DMS114 treated with DMSO at 0.1 percent for 48 hours (cell line): ENCODE measurements around the gene BAG2.

Source experiments
- DNase-seq: peaks from one replicate; lab custom pipeline; 2025; ENCODE audit not compliant: unreplicated experiment; lab: John Stamatoyannopoulos, UW

The BAG2 gene

DNA sequence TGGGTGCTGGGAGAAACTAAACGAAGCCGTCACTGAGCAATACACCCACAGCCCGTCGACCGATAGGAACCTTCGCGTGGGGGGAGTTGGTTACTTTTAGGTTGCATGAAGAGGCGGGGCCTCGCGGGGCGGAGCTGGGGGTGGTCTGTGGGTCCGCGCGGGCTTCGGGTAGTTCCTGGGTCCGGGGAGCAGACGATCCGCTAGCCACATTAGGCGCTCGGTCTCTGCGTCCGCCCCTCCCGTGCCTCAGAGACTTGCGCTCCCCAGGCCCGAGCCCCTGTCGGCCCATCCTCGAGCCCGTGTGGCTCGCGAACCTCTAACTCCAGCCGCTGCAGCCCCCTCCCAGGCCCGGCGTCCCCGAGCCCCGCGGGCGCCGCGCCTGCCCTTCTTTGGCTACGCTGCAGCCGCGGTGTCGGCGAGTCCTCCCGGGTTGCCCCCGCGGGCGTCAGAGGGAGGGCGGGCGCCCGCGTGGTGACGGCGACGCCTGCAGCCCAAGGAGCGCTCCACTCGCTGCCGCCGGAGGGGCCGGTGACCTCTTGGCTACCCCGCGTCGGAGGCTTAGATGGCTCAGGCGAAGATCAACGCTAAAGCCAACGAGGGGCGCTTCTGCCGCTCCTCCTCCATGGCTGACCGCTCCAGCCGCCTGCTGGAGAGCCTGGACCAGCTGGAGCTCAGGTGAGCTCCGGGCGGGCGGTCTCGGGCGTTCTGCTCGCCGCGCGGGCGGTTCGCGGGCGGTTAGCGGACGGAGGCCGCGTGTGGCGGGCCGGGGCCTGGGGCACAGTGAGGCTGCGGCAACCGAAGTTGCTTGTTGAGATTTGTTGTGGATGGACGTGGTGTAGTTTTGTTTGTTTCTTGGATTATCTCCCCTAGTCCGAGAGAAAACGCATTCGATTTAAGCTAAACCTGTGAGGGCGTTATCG, at the start of gene BAG2:
Gene BAG2 (plus strand): TSS at position 191 of the 920 bp plus-strand sequence. CDS start 372 bp downstream, at position 563.
- peak; percentile 90 for DNase-seq

GRCh38 chr6:57123111-57123510, 49.0 kb upstream of the BAG2 start:
- no peak for DNase-seq

DNA sequence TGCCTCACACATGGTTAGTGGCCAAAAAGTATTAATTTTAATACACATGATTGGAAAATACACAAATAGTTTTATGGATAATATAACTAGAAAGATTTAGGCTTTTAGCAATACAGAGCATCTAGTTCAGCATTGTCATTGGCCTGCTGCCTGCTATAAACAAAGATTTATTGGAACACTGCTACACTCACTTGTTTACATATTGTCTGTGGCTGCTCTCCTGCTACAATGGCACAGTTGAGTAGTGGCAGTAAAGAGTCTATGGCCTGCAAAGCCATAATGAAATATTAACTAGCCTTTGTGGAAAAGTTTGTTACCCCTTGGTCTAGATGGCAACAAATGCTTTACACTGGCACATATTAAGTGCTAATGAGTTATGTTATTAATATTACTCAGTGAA, 44.4 kb upstream of the BAG2 start:
- no peak for DNase-seq

DNA sequence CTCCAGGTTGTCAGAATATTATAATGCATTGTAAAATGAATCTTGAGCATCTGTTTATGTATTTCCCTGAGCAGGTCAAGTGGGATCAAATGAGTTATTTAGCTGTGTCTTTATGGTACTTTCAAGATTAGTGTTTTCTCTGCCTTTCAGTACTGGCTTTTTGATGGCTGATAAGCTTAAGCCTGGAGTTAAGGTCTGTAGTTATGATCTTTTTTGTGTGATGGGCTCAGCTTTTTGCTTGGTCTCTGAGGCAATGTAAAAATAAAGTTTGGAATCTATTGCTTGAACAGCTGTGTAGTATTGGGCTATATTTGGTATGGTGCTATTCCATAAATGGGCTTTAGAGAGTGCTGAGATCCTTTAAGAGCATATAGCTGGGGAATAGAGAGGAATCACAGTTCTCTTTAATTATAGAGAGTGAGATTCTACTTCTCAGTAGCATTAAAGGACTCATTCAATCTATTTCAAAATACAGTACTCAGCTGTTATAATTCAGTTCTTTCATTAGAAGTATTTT, 41.4 kb upstream of the BAG2 start:
- DNase-seq: no peak

GRCh38 chr6:57134954-57135353, 37.2 kb upstream of the BAG2 start:
- DNase-seq: no peak

- DNase-seq: no peak
These were observed 36.2 kb upstream of the BAG2 start for GRCh38 chr6:57135885-57136284.

DNA sequence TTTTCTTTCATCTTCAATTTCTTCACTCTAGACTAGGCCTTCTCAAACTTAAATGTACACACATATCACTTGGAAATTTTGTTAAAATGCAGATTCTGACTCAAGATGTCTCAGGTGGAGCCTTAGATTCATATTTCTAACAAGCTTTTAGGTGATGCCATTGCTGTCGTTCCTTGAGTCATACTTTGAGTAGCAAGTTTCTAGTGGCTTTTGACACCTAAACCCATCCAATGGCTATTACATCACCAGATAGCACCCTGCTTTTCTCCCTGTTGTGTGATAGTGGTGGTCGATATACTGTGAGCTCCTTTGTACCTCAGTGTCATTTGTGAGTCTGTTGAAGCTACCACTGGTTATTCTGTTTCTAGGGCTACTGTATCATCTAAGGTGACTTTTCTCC, 34.8 kb upstream of the BAG2 start:
- no peak for DNase-seq

DNA sequence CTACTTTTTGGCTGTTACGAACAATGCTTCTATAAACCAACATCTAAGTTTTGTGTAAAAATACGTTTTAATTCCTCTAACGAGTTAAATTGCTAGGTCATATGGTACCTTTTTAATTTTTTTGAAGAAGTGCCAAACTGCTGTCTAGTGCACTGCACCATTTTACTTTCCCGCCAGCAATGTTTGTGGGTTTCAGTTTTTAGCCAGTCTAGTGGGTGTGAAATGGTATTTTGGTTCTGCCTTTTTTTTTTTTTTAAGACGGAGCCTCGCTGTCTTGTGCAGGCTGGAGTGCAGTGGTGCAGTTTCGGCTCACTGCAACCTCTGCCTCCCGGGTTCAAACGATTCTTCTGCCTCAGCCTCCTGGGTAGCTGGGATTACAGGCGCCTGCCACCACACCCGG, 34.1 kb upstream of the BAG2 start:
- no peak for DNase-seq

GRCh38 chr6:57141451-57142177, 30.5 kb upstream of the BAG2 start:
- no peak for DNase-seq

GRCh38 chr6:57142178-57142525, 30.0 kb upstream of the BAG2 start:
- no peak for DNase-seq

GRCh38 chr6:57143690-57144089, 28.4 kb upstream of the BAG2 start:
- DNase-seq: no peak

DNA sequence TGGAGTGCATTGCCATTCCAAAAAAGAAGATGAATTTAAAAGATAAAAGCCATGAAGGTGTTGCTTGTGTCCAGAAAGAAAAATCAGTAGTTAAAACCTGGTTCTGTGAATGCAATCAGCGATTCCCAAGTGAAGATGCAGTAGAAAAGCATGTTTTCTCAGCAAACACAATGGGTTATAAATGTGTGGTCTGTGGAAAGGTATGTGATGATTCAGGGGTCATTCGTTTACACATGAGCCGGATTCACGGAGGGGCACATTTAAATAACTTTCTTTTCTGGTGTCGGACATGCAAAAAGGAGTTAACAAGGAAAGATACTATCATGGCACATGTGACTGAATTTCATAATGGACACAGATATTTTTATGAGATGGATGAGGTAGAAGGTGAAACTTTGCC, 24.7 kb upstream of the BAG2 start:
- no peak for DNase-seq

- no peak for DNase-seq
These were observed 23.9 kb upstream of the BAG2 start for GRCh38 chr6:57147955-57148858.

DNA sequence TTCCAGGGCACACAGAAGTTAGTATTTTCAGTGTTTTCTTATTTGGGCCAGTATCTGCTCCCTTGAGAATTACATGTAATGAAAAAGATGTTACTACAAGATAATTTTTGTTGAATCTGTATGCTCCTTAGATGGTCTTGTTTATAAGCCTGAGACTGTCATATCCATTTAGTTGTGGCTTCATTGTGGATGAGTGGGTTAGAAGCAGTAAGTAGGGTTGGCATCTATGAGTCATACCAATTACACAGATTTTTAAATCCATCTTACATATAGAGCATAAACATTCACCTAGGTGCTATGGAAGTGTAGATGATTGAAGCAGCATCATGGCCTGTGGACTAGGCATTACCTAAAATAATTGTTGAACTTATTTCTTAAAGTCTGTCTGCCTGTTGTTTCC, 13.5 kb upstream of the BAG2 start:
- DNase-seq: no peak

DNA sequence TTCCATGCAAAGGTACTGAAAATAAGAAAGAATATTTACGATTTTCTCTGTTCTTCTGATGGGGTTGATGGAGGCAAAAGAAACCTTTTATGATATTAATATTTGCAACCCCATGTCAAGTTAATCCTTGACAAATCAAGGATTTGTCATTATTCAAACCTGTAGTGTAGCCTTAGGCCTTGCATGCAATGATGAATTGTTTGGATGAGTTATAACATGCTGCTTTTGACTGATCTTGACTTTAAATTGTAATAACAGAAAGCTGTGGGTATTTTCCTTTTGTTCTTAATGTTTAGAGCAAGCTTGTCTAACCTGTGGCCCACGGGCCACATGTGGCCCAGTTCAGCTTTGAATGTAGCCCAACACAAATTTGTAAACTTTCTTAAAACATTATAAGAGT, 13.0 kb upstream of the BAG2 start:
- no peak for DNase-seq

DNA sequence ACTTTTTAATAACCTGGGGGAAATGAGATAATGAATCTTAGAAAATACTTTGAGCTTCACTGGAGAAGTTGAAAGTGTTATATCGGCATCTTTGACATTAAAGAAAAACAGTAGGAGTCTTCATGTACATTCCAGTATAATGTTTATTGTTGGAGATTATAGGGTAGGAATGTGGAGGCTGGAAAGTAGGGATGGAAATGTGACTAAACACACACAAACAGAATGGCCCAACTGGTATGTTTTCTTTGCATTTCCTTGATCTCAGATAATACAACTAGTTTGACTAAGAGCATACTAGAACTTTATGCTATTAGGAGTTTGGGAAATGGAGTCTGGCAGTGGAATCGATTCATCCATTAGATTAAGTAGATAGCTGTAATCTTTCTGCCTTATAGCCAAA, 10.1 kb upstream of the BAG2 start:
- no peak for DNase-seq

DNA sequence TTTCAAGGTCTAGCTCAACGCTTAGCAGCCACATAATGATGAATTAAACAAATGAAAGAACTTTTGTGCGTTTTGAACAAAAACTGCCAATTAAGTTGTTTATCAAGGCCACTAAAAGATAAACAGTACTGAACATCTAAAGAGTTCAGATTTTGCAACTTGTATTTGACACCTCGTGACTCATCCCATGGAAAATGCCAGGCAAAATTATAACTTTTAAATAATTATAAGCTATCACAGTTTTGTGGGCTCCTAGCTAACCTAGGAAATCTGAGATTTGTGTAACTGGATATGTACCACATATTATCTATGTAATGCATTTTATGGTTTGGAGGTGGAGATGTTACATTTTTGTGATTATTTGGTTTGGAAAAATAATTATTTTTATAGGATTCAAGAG, 9.6 kb upstream of the BAG2 start:
- DNase-seq: no peak

GRCh38 chr6:57163956-57164355, 8.2 kb upstream of the BAG2 start:
- DNase-seq: no peak

DNA sequence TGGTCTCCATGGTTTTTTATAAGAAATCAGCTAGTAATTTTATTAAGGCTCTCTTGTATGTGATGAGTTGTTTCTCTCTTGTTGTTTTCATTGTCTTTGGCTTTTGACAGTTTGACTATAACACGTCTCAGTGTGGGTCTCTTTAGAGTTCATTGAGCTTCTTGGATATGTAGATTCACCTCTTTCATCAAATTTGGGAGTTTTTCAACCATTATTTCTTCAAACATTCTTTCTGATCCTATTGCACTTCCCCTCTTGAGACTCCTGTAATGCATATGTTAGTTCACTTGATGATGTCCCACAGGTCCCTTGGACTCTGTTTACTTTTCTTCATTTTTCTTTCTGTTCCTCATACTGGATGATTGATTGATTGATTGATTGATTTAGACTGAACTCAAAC, 7.0 kb upstream of the BAG2 start:
- no peak for DNase-seq

DNA sequence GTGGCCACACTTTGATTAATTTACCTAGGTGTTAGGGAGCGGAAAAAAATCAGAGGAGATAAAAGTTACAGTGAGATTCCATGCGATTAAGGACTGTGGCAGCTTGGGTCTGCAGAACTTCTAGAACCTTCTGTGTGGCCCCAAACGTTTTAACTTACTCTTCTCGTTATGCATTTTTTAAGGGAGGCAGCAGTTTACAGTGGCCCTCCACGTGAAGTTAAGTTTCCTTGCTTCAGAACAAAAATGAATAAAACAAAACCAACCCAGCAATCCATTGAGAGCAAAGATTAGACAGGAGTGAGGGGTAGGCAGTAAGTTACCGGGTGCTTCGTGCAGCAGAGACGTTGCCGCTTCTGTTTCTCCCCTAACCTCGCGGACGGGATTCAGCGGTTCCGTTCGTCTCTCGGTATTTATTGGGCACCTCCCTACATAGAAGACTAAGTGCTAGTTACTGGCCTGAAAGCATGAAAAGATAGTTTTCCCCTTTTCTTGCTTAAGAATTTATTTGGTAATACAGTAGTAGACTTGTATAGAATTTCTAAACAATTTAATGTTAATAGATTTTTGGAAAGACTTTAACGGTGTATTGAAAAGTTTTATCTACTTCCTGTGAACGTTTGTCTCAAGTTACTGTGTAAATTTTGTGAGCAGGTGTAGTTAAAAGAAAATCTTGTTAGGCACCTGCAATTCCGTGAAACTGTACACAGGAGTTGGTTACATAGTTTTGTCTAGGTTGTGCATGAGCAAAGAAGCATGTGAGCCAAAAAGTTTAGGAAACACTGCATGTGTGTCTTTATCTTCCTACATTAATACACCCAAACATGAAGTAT, 1.1 kb downstream of the BAG2 start:
- peak; percentile 37 for DNase-seq
